Small intestine (tissue), 7 donors: Measurements from ENCODE around the gene ZNF600. TPM values are rescaled to one million over a fixed set of nuclear protein-coding genes. Genes with fewer than 3 reads are reported as not detected.
"Not testable (repeated sequence)": the region's sequence is repeated elsewhere in the genome, so short reads cannot be mapped to it uniquely, and the experiment has no call there.

Experiments
- DNase-seq, 2 donors: peaks; one replicate each; pipeline versions ENCODE4 v3.0.0 to v3.0.0-alpha.2; 2013
- FAIRE-seq: peaks from 2 replicates; lab custom pipeline; 2012; peaks lifted over from hg19 to GRCh38; lab: Jason Lieb, UNC
- H3K27ac ChIP-seq, 3 donors: one replicate each; pipeline ENCODE4 v1.5.1; 2013; ENCODE audit warnings: low read length in 2 of 3, mild to moderate bottlenecking in 2 of 3, control low read depth in 1 of 3, inconsistent platforms in 1 of 3, low read depth in 1 of 3, moderate library complexity in 1 of 3
- H3K27me3 ChIP-seq, 3 donors: one replicate each; pipeline ENCODE4 v1.6.1; 2013; ENCODE audit warnings: low read length in 3 of 3, inconsistent platforms in 1 of 3; ENCODE audit not compliant: control insufficient read depth in 3 of 3, insufficient read depth in 3 of 3
- H3K36me3 ChIP-seq, 3 donors: one replicate each; pipeline ENCODE4 v1.6.1; 2013; ENCODE audit warnings: low read length in 3 of 3, inconsistent platforms in 1 of 3, low read depth in 1 of 3, mild to moderate bottlenecking in 1 of 3, moderate library complexity in 1 of 3; ENCODE audit not compliant: control insufficient read depth in 3 of 3, insufficient read depth in 2 of 3
- H3K4me1 ChIP-seq, 3 donors: one replicate each; pipeline ENCODE4 v1.6.1; 2013; ENCODE audit warnings: low read length in 2 of 3, inconsistent platforms in 1 of 3, low read depth in 1 of 3, mild to moderate bottlenecking in 1 of 3, moderate library complexity in 1 of 3; ENCODE audit not compliant: control insufficient read depth in 3 of 3, insufficient read depth in 2 of 3
- H3K4me3 ChIP-seq, 3 donors: one replicate each; pipeline ENCODE4 v1.5.1; 2013; ENCODE audit warnings: low read length in 3 of 3, control low read depth in 1 of 3, inconsistent platforms in 1 of 3, low read depth in 1 of 3, mild to moderate bottlenecking in 1 of 3, moderate library complexity in 1 of 3
- H3K9me3 ChIP-seq, 2 donors: one replicate each; pipeline ENCODE4 v1.6.1; 2013; ENCODE audit warnings: low read depth in 1 of 2, low read length in 1 of 2; ENCODE audit not compliant: control insufficient read depth in 2 of 2, insufficient read depth in 1 of 2
- WGBS, 3 donors: extraction: QIAGEN DNeasy Blood & Tissue Kit; methylation state at CpG; one replicate each; pipeline ENCODE4 v1.1.7; 2013; 5-methylcytosine and 5-hydroxymethylcytosine counted together
- polyA plus RNA-seq, 4 donors: library from polyadenylated mRNA; stranded (reverse) in 3 of 4; unstranded in 1 of 4; fragments of 200-250 nt in 3 of 4; fragments of 120-200 nt in 1 of 4; gene quantifications; one replicate each; pipeline versions ENCODE4 v1.2.1 to v1.2.3, GENCODE V29; 2013
- donor health status: healthy with polysubstance abuse.
- donor health status: control.
- donor health status: control.
- donor health status: Bipolar disorder and iron deficiency.
- donor health status: healthy.

Gene ZNF600
- polyA plus RNA-seq, 4 donors: 4.9 to 19.8 (median 17.8) TPM

DNA sequence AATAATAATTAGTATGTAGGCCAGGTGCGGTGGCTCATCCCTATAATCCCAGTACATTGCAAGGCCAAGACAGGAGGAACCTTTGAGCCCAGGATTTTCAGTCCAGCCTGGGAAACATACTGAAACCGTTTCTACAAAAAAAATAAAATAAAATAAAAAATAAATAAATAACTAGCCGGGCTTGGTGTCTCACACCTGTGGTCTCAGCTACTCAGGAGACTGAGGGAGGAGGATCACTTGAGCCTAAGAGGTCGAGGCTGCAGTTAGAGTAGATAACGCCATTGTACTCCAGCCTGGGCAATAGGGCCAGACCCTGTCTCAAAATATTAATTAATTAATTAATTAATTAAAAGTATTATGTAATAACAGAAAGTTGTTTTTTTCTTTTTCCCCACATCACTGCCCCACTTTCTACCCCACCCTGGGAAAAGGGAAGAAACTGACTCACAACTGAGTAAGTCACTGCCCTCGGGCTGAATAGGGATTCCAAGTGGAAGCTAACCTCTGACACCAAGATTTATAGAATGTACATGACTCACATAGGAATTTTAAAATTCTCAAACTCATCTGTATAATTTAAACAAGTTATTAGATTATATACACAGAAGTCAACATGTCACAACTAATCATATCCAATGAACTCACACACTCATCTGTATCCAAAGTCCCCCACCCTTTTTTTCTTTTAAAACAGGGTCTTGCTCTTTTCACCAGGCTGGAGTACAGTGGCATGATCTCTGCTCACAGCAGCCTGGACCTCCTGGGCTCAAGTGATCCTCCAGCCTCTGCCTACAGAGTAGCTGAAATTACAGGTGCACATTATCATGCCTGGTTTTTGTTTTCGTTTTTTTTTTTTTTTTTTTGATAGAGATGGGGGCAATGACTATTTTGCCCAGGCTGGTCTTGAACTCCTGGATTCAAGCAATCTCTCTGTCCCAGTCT is 64.3 kb downstream of the ZNF600 start:
- H3K9me3 ChIP-seq: peaks cover 0 to 19% of the 10 kb centered on the region in 2 donors
- WGBS, 3 donors: 86 to 94% (median 87%) methylated on average over 7 of the region's 7 CpGs

GRCh38 chr19:52720541-52720940 is 66.0 kb downstream of the ZNF600 start:
- not testable (repeated sequence) for H3K27me3 ChIP-seq, DNase-seq, H3K4me3 ChIP-seq, FAIRE-seq, H3K27ac ChIP-seq
- H3K36me3 ChIP-seq: peaks cover 2 to 28% (median 4%) of the 10 kb centered on the region in 3 donors
- H3K4me1 ChIP-seq: peaks cover 0 to 21% (median 0%) of the 10 kb centered on the region in 3 donors
- H3K9me3 ChIP-seq: peaks cover 0 to 19% of the 10 kb centered on the region in 2 donors
- WGBS, 3 donors: 97 to 98% (median 98%) methylated on average over 17 to 21 of the region's 21 CpGs

More for the DNA sequence above, 64.3 kb downstream of the ZNF600 start:
- Histone ChIP-seq H3K36me3 (peaks cover 5 to 40% (median 5%) of the 10 kb centered on the region in 3 donors), H3K27ac (no peak overlapping the region), H3K27me3 (no peaks in the 10 kb centered on the region), H3K4me3 (no peak overlapping the region), H3K4me1 (peaks cover 0 to 21% (median 0%) of the 10 kb centered on the region in 3 donors)
- DNase-seq (no peak), FAIRE-seq (no peak)

DNA sequence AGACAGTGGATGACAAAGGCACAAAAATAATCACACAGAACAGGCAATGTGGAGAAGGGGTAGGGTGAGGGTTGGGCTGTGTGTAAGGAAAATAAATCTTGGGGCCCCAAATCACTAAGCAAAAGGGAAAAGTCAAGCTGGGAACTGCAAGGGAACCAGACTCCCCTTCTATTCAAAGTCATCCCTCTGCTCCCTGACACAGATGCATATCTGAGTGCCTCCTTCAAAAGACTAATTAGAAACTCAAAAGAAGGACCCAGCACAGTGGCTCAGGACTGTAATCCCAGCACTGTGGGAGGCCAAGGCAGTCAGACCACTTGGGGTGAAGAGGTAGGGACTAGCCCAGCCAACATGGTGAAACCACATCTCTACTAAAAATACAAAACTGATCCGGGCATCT is 70.1 kb downstream of the ZNF600 start:
- Histone ChIP-seq H3K4me1 (no peaks in the 10 kb centered on the region), H3K9me3 (peaks cover 0 to 22% of the 10 kb centered on the region in 2 donors), H3K4me3 (no peak overlapping the region), H3K36me3 (peaks cover 7 to 33% (median 11%) of the 10 kb centered on the region in 3 donors), H3K27me3 (no peaks in the 10 kb centered on the region), H3K27ac (no peak overlapping the region)
- WGBS, 3 donors: 83 to 90% (median 83%) methylated on average over 1 of the region's 1 CpG
- FAIRE-seq: no peak
- DNase-seq: no peak

DNA sequence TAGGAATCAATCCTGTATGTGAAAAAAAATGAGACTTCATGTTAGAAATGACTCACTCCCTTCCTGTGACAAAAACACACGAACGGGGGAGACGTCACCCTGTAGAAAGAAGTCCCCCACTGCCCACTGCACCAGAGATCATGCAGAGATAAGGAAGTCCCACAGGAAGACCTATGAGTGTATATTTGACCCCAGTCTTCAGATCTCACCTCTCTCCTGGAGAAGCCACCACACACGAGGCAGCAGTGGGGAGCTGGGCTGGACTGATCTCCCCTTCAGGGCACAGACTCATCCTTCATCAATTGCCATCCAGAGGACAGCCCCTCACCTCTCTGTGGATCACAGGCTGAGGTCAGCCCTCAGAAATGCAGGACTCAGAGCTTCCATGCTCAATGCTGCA is 70.7 kb downstream of the ZNF600 start:
- DNase-seq, H3K4me3 ChIP-seq, H3K27ac ChIP-seq, FAIRE-seq, H3K27me3 ChIP-seq, H3K4me1 ChIP-seq: not testable (repeated sequence)
- WGBS, 3 donors: 50 to 92% (median 58%) methylated on average over 4 of the region's 4 CpGs
- Histone ChIP-seq H3K9me3 (peaks cover 0 to 16% of the 10 kb centered on the region in 2 donors), H3K36me3 (peaks cover 5 to 33% (median 13%) of the 10 kb centered on the region in 3 donors)

GRCh38 chr19:52715330-52715729 is 71.3 kb downstream of the ZNF600 start:
- not testable (repeated sequence) for H3K4me3 ChIP-seq, H3K27me3 ChIP-seq, DNase-seq, H3K4me1 ChIP-seq, H3K27ac ChIP-seq, FAIRE-seq
- Histone ChIP-seq H3K36me3 (peaks cover 4 to 32% (median 18%) of the 10 kb centered on the region in 3 donors), H3K9me3 (peaks cover 0 to 10% of the 10 kb centered on the region in 2 donors)
- 85 to 94% (median 92%) methylated on average over 5 of the region's 5 CpGs for WGBS, 3 donors

Other genes starting within 250 kb of the ZNF600 start
- 10 to 100 TPM in 1 of 4 donors, 1 to 10 TPM in 3; 2.7 to 18.5 (median 5.4) TPM for gene ZNF701, start 216.5 kb downstream of the ZNF600 start, polyA plus RNA-seq
- 10 to 100 TPM in 2 of 4 donors, 1 to 10 TPM in 2; 4.3 to 84.6 (median 12.7) TPM for gene ZNF83, start 148.4 kb downstream of the ZNF600 start, polyA plus RNA-seq
- 10 to 100 TPM in 1 of 4 donors, 1 to 10 TPM in 3; 2.2 to 16.0 (median 3.9) TPM for gene ZNF611, start 51.7 kb downstream of the ZNF600 start, polyA plus RNA-seq
- gene ZNF28, start 34.8 kb upstream of the ZNF600 start, polyA plus RNA-seq: 10 to 100 TPM in 1 of 4 donors, 1 to 10 TPM in 3; 2.2 to 29.6 (median 5.8) TPM
- gene ZNF468, start 70.8 kb upstream of the ZNF600 start, polyA plus RNA-seq: 10 to 100 TPM in 2 of 4 donors, 1 to 10 TPM in 2; 7.0 to 42.8 (median 10.4) TPM
- gene ZNF320, start 110.8 kb upstream of the ZNF600 start, polyA plus RNA-seq: 10 to 100 TPM in 1 of 4 donors, 1 to 10 TPM in 3; 3.4 to 33.8 (median 4.3) TPM
- gene ZNF888, start 136.6 kb upstream of the ZNF600 start, polyA plus RNA-seq: 10 to 100 TPM in 1 of 4 donors, 1 to 10 TPM in 3; 1.9 to 10.9 (median 2.5) TPM
- gene ZNF816, start 176.1 kb upstream of the ZNF600 start, polyA plus RNA-seq: 10 to 100 TPM in 1 of 4 donors, 1 to 10 TPM in 3; 2.0 to 18.1 (median 3.1) TPM
- not detected for gene ERVV-1, start 227.1 kb upstream of the ZNF600 start, polyA plus RNA-seq